ENCODE measurements around the gene LGALS9.

LGALS9 gene

DNA sequence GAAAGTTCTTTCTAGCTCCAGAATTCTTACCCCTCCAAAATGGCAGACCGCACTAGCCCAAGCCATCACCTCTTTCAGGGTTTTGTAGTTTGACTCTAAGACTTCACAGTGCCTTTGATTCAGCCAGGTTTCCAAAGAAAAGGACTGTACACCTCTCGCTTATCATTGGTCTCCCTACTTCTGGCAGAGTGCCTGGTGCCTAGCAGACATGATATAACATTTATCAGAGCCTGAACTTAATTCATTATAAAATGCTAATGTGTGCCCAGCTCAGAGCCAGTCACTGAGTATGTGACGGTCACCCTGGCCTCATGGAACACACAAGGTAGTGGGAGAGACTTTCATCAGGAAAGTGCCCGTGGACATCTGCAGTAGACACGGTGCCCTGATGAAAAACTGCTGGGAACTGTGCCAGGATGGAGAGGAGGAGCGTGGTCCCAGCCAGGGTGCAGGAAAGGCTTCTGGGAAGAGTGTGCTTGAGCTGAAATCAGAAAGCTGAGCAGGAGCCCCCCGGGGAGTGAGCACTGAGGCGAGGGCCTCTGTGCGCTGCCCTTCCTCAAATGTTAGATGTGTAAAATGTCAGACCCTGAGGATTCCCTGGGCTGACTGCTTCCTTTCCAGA lies 34.3 kb upstream of the LGALS9 start:
- no peak overlapping the region for H3K9ac ChIP-seq (ENCODE audit: low read length)
- H3K9me3 ChIP-seq (ENCODE audit: low read length) = no peaks in the 10 kb centered on the region
- H3K27ac ChIP-seq (ENCODE audit: low read depth, low read length, poor library complexity, severe bottlenecking) = no peak overlapping the region
- H3K4me2 ChIP-seq (ENCODE audit: low read length) = no peak overlapping the region
- no peaks in the 10 kb centered on the region for H3K79me2 ChIP-seq (ENCODE audit: insufficient read depth, low read length)
- no peak overlapping the region for H2AFZ ChIP-seq (ENCODE audit: low read length)
- no peaks in the 10 kb centered on the region for H3K36me3 ChIP-seq (ENCODE audit: insufficient read depth, low read length)
- no peaks in the 10 kb centered on the region for H3K9me2 ChIP-seq (ENCODE audit: low read depth, low read length)
- no peaks in the 10 kb centered on the region for H3F3A ChIP-seq (ENCODE audit: insufficient read depth, low read length)
- TF ChIP-seq EZH2 (IDR thresholded peaks at IDR 0.05; ENCODE audit: borderline replicate concordance, low read length) = no peak
- TF ChIP-seq, protein P1, sequence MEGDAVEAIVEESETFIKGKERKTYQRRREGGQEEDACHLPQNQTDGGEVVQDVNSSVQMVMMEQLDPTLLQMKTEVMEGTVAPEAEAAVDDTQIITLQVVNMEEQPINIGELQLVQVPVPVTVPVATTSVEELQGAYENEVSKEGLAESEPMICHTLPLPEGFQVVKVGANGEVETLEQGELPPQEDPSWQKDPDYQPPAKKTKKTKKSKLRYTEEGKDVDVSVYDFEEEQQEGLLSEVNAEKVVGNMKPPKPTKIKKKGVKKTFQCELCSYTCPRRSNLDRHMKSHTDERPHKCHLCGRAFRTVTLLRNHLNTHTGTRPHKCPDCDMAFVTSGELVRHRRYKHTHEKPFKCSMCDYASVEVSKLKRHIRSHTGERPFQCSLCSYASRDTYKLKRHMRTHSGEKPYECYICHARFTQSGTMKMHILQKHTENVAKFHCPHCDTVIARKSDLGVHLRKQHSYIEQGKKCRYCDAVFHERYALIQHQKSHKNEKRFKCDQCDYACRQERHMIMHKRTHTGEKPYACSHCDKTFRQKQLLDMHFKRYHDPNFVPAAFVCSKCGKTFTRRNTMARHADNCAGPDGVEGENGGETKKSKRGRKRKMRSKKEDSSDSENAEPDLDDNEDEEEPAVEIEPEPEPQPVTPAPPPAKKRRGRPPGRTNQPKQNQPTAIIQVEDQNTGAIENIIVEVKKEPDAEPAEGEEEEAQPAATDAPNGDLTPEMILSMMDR (IDR thresholded peaks at IDR 0.05; ENCODE audit: low read length) = no peak
- H3K4me3 ChIP-seq (ENCODE audit: low read depth, low read length, poor library complexity, severe bottlenecking) = no peak overlapping the region
- no peaks in the 10 kb centered on the region for H3K4me1 ChIP-seq (ENCODE audit: insufficient read depth, low read length, severe bottlenecking)
- no peaks in the 10 kb centered on the region for H4K20me1 ChIP-seq (ENCODE audit: insufficient read depth, low read length)
- H3K27me3 ChIP-seq (ENCODE audit: insufficient read depth, low read length) = 0 out of 2 replicates have a peak, but pooled peaks cover 4% of the 10 kb centered on the region

DNA sequence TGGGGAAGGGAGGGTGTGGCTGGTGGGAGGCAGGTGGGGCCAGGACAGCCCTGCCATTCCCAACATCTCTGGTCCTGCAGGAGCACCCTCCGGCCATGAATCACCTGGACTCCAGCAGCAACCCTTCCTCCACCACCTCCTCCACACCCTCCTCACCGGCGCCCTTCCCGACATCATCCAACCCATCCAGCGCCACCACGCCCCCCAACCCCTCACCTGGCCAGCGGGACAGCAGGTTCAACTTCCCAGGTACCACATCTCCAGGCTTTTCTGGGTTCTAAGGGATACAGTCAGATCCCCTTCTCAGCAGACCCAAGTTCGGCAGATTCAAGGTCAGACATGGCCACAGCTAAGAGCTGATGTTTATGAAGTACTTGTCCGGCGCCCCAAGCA lies 33.8 kb upstream of the LGALS9 start:
- Histone ChIP-seq H3K9ac (ENCODE audit: low read length) (no peak overlapping the region), H3F3A (ENCODE audit: insufficient read depth, low read length) (no peaks in the 10 kb centered on the region), H3K9me3 (ENCODE audit: low read length) (no peaks in the 10 kb centered on the region), H3K27ac (ENCODE audit: low read depth, low read length, poor library complexity, severe bottlenecking) (no peak overlapping the region), H3K27me3 (ENCODE audit: insufficient read depth, low read length) (0 out of 2 replicates have a peak, but pooled peaks cover under 1% of the 10 kb centered on the region), H3K79me2 (ENCODE audit: insufficient read depth, low read length) (no peaks in the 10 kb centered on the region), H3K36me3 (ENCODE audit: insufficient read depth, low read length) (no peaks in the 10 kb centered on the region), H3K4me3 (ENCODE audit: low read depth, low read length, poor library complexity, severe bottlenecking) (no peak overlapping the region), H2AFZ (ENCODE audit: low read length) (no peak overlapping the region), H3K4me1 (ENCODE audit: insufficient read depth, low read length, severe bottlenecking) (no peaks in the 10 kb centered on the region), H3K4me2 (ENCODE audit: low read length) (no peak overlapping the region), H4K20me1 (ENCODE audit: insufficient read depth, low read length) (no peaks in the 10 kb centered on the region), H3K9me2 (ENCODE audit: low read depth, low read length) (no peaks in the 10 kb centered on the region)
- no peak for TF ChIP-seq EZH2 (IDR thresholded peaks at IDR 0.05; ENCODE audit: borderline replicate concordance, low read length)

DNA sequence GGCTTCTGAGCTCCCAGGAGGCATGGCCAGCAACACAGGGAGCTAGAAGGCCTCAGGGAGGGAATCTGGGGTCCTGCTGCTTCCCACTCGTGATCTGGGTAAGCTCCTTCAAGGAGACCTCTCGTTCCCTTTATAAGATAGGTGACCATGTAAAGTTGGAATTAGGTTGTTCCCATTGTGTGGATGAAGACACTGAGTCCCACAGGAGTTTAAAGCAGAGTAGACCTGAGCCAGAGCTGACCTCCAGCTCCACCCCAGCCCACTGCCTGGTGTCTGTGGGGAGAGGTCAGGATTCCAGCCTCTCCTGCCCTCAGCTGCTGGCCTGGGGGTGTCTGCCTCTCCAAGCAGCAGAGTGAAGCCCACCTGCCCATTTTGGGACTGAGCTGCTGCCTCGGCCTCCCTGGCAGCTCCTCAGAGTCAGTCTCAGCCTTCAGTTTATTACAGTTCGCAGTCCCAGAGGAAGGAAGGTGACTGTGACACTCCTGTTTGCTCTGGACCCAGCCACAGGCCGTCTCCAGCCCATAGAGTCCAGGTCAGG lies 33.1 kb upstream of the LGALS9 start:
- Histone ChIP-seq H3F3A (ENCODE audit: insufficient read depth, low read length) (no peaks in the 10 kb centered on the region), H3K27ac (ENCODE audit: low read depth, low read length, poor library complexity, severe bottlenecking) (no peak overlapping the region), H2AFZ (ENCODE audit: low read length) (no peak overlapping the region), H3K9me3 (ENCODE audit: low read length) (no peaks in the 10 kb centered on the region), H3K9ac (ENCODE audit: low read length) (no peak overlapping the region), H3K79me2 (ENCODE audit: insufficient read depth, low read length) (no peaks in the 10 kb centered on the region), H3K4me1 (ENCODE audit: insufficient read depth, low read length, severe bottlenecking) (no peaks in the 10 kb centered on the region), H3K9me2 (ENCODE audit: low read depth, low read length) (no peaks in the 10 kb centered on the region), H3K4me2 (ENCODE audit: low read length) (no peak overlapping the region), H3K4me3 (ENCODE audit: low read depth, low read length, poor library complexity, severe bottlenecking) (no peak overlapping the region), H3K27me3 (ENCODE audit: insufficient read depth, low read length) (no peaks in the 10 kb centered on the region), H3K36me3 (ENCODE audit: insufficient read depth, low read length) (no peaks in the 10 kb centered on the region), H4K20me1 (ENCODE audit: insufficient read depth, low read length) (no peaks in the 10 kb centered on the region)
- TF ChIP-seq, protein P1 (IDR thresholded peaks at IDR 0.05; ENCODE audit: low read length) = no peak
- TF ChIP-seq EZH2 (IDR thresholded peaks at IDR 0.05; ENCODE audit: borderline replicate concordance, low read length) = no peak
